HG02759 (cell line): ENCODE measurements around the gene IGF1R.

Source experiments
- ATAC-seq: cut with Tn5 transposase; IDR thresholded peaks from one replicate; pipeline ENCODE4 v1.9.1; 2021; ENCODE audit warnings: mild to moderate bottlenecking, moderate library complexity; ENCODE audit not compliant: unreplicated experiment

Gene IGF1R

GRCh38 chr15:98854496-98854895, 206.2 kb downstream of the IGF1R start:
- ATAC-seq, result no peak

- no peak for ATAC-seq
These were observed 206.9 kb downstream of the IGF1R start for GRCh38 chr15:98855067-98855814.

GRCh38 chr15:98855815-98856531, 207.6 kb downstream of the IGF1R start:
- ATAC-seq, result no peak

- ATAC-seq, result no peak
These were observed 208.2 kb downstream of the IGF1R start for GRCh38 chr15:98856532-98856907.

DNA sequence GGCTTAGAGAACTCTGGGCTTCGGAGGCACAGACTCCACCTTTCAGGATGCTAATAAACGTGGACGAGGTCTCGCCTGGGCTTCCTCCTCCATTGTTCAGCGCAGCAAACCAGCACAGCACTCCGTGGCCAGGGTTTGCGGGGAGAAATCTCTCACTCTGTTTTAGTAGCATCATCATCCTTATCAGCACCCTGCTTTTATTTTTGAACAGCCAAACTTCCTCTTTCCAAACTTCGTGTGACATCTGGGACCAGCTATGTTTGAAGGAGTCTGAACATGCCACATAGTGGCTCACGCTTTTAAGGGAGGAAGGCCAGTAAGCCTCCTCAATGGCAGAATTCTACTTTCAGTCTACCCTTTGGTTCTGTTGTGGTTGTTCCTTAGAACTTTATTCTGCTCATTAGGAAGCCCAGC, 210.3 kb downstream of the IGF1R start:
- no peak for ATAC-seq

DNA sequence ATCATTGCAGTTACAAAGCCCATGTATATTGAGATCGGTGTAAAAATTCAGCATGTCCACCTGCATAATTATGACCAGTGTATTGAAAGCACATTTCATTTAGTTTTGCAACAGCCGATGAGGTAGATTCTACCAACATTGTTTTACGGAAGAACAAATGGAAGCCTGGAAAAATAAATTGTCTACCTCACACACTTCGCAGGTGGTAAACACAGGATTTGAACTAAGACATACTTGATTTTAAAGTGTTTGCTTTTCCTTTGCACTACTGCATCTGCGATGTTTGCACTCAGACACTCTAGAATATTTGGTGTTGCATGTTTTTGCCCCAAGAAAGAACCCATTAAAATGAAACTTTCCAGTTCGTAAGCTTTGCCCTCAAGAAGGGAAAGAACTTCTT, 210.8 kb downstream of the IGF1R start:
- ATAC-seq, result no peak

DNA sequence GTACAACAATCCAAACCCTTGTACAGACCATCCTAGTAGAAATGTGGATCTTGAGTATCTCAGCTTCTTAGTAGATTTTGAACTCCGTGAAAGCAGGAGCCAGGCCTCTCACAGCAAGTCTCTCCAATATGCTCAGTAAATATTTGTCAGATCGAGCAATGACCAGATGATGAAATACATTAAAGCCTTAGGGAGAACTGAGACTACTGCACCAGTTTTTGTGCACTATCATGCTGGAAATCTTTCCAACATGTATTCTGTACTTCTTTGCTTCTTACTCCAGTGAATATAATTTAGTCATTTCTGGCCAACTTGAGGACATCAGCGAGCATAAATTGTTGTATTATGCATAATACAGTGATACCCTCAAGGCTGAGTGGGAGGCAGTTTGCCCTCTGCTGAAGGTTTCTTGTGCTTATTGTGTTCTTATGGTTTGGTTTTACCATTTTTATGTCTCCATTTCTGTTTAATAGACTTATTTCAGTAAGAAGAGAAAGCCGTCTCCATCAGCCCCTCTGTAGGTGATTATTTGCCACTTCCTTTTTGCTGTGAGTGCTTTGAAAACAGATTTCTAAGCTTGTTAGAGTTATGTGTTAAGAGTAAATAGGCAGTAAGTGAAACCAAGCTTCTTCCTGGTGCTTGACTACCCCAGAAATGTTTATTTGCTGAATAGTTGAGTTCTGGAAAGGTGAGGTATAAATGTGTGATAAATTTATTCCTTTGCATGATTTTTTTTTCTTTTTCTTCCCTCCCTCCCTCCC, 212.1 kb downstream of the IGF1R start:
- no peak for ATAC-seq

DNA sequence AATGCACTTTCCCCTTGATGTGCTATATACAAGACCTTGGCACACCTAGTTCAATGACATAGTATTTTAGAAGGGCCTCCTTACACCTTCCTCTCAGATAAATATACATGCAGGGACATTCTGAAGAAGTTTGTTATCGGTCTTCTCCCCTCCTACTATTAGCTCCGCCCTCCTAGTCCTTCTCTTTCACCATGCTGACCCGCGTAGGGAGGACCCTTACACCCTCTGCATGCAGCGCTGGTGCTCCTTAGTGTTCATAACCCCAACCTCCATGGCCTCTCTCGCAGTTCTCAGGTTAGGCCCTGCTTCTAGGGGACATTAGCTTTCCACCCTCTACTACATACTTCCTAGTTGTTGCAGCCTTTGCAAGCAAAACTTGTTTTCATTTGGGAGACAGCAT, 212.8 kb downstream of the IGF1R start:
- ATAC-seq, result no peak

GRCh38 chr15:98863983-98864382, 215.6 kb downstream of the IGF1R start:
- ATAC-seq, result no peak

GRCh38 chr15:98865397-98866339, 217.3 kb downstream of the IGF1R start:
- ATAC-seq, result peak; percentile 93

DNA sequence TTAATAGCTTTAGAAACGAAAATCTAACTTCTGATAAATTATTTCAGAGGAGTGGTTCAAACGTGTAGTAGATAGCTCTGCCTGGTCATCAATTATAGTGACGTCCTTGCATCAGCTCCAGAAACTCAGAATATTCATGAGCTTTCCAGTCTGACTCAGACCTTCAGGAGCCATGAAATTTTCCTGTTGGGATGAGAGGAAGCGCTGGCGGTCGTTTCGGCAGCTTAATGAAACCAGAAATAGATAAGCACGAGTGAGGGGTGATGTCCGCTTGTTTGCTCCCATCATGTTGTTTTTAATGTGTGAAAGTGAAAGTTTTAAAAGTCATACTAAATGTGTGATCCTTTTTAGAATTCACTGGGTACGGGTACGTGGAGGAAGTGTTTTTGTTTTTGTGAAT, 218.2 kb downstream of the IGF1R start:
- no peak for ATAC-seq

- no peak for ATAC-seq
These were observed 220.2 kb downstream of the IGF1R start for GRCh38 chr15:98868564-98868963.

DNA sequence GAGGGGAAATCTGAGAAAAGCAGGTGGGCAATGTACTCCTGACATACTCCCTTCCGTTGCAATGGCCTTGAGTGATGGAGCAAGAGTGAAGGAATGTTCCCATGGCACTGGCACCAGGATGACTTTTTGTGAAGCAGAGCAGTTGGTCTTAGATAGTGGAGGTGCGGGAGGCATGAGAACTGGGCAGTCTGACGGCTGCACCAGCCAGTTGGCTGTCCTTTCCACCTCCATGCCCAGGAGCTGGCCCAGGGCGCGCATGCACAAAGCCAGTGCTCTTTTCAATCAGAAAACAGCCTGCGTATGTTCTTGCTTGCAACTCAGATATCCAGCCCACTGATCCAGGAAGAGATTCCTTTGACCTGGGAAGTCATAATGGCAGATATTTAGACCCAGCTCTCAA, 222.4 kb downstream of the IGF1R start:
- no peak for ATAC-seq

GRCh38 chr15:98872774-98873173, 224.4 kb downstream of the IGF1R start:
- ATAC-seq, result no peak

GRCh38 chr15:98873441-98874218, 225.3 kb downstream of the IGF1R start:
- ATAC-seq, result no peak

DNA sequence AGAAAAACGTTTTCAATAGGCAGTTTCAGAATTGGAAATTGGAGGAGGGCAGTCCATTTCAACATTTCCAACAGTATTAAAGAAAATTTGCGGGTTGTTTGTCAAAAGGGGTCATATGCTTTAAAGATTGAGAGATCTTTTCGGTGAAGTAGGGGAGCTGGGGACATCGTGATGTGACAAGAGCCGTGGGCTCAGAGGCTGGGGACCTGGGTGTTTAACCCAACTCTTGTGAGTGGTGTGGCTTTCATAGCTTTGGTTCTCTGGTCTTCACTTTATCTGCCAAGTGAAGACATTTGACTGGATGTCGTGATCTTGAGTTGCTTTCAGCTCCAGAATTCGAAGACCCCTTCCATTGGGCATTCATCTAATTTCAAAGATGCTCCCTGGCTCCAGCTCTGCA, 226.0 kb downstream of the IGF1R start:
- ATAC-seq, result no peak

DNA sequence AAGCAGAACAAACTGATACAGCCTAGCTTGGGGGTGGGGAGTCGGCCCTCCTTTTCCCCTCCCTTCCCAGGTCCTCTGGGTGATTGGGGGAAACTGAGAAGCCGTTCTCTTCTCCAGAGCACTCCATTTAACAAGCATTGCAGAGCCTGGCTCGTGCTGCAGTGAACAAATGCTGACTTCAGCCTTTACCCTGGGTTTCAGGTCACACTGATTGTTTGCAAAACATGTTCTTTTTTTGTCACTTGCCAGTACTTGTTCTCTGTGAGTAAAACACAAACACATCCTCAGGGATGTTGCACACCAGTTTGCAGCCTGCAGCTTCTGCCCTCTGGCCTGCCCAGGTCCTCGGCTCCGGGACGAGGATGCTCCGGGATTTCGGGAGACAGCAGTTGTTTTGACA, 226.4 kb downstream of the IGF1R start:
- ATAC-seq, result no peak

DNA sequence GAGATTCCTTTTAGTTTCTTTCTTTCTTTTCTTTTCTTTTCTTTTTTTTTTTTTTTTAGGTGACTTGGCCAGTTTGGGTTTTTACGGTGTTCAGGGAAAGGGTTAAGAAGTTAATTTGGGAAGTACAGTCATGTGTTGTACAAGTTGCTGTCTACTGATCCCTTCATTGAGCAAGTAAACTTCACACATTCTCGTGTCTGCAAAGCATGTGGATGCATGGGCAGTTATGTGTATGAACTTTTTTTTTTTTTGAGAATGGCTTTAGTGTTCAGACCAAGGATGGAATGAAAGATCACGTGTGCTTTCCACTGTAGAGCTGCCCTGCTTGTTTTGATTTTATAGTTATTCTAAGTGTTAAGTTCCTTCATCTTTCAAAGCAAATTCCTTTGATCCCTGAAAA, 227.0 kb downstream of the IGF1R start:
- no peak for ATAC-seq

DNA sequence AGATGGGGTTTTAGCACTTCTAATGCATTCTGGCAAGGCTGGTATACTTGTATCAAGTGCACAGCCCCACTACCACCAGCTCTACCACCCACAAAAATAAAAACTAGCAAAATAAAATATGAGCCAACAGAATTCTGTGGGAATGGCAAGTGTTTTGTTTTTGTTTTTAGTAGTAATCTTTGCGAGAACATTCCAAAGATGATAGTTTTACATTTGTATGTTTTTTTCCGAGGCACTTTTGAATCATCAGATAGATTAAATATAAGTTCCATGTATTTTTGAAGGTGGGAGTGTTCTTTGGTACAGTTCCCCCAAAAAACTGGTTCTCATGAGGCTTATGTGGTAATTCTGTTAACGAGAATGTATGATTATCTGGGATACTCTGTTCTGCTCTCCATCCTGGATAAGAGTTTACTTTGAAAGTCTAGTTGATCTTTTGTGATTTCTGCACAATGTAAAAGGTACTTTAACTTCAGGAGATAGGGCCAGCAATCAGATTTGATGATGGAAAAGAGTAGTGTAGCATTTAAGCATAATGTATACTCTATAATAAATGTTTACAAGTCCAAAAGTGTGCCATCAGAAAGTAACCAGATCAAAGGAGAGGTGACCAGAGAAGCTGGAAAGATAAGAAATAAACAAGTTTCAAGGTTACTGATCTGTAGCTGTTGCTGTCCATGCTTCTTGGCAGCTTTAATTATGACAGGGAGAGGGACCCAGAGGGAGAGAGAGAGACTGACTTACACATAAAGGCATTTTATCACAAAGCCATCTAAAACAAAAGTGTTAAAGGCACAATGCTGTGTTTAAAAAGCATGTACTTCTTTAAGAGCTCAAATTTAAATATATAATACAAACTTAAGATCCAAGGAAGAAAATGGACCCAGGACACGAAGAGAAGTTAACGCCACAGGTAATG, 228.4 kb downstream of the IGF1R start:
- ATAC-seq, result no peak
